Right atrium auricular region (tissue), 2 donors: ENCODE results near the gene UIMC1. TPM values are rescaled to one million over a fixed set of nuclear protein-coding genes. Genes with fewer than 3 reads are reported as not detected.

Experiments used
- DNase-seq: peaks from one replicate; pipeline ENCODE4 v3.0.0-alpha.2; 2019; ENCODE audit warnings: low spot score
- H3K27ac ChIP-seq, 2 donors: fragments of 200-600 bp; sonication (generic); 1 replicate in 1 of 2; 2 replicates in 1 of 2; pipeline ENCODE4 v1.5.1; 2016 to 2019
- H3K27me3 ChIP-seq, 2 donors: fragments of 200-600 bp; sonication (generic); one replicate each; pipeline versions ENCODE4 v1.5.1 to v1.6.0; 2017 to 2019
- H3K36me3 ChIP-seq: fragments of 200-600 bp; sonication (generic); one replicate; pipeline ENCODE4 v1.5.1; 2016
- H3K4me1 ChIP-seq, 2 donors: fragments of 200-600 bp; sonication (generic); one replicate each; pipeline versions ENCODE4 v1.5.1 to v1.6.0; 2017 to 2019
- H3K4me3 ChIP-seq, 2 donors: fragments of 200-600 bp; sonication (generic); 1 replicate in 1 of 2; 2 replicates in 1 of 2; pipeline ENCODE4 v1.5.1; 2017 to 2019; ENCODE audit warnings: mild to moderate bottlenecking in 1 of 2, moderate library complexity in 1 of 2
- H3K9me3 ChIP-seq, 2 donors: fragments of 200-600 bp; sonication (generic); one replicate each; pipeline ENCODE4 v1.5.1; 2019
- CTCF ChIP-seq, 2 donors: fragments of 200-600 bp; sonication (generic); IDR thresholded peaks; one replicate each; pipeline ENCODE4 v1.5.1; 2019; ENCODE audit warnings: antibody characterized with exemption in 2 of 2
- total RNA-seq, 2 donors: library from RNA; depleted of rRNA; stranded (reverse); fragments of >200 nt; gene quantifications; one replicate each; pipeline ENCODE4 v1.1.0, GENCODE V29; 2016

UIMC1 gene
- total RNA-seq, 2 donors from 2014 or later = 18.9 to 27.4 TPM

- TF ChIP-seq CTCF (IDR thresholded peaks at IDR 0.05) = no peak
- no peaks in the 10 kb centered on the region for H3K9me3 ChIP-seq
- no peak overlapping the region for H3K4me3 ChIP-seq
- DNase-seq = no peak
- no peaks in the 10 kb centered on the region for H3K36me3 ChIP-seq
- H3K4me1 ChIP-seq = no peaks in the 10 kb centered on the region
- no peaks in the 10 kb centered on the region for H3K27me3 ChIP-seq
- H3K27ac ChIP-seq = no peak overlapping the region
Observed at GRCh38 chr5:176865964-176866363, 140.6 kb downstream of the UIMC1 start.

- DNase-seq = no peak
- no peak for TF ChIP-seq CTCF (IDR thresholded peaks at IDR 0.05)
- no peaks in the 10 kb centered on the region for H3K27me3 ChIP-seq
Observed at GRCh38 chr5:176864755-176865154, 141.8 kb downstream of the UIMC1 start.

GRCh38 chr5:176863765-176864098 is 142.8 kb downstream of the UIMC1 start:
- no peak overlapping the region for H3K4me3 ChIP-seq
- no peaks in the 10 kb centered on the region for H3K36me3 ChIP-seq
- H3K27ac ChIP-seq = no peak overlapping the region
- no peaks in the 10 kb centered on the region for H3K27me3 ChIP-seq
- DNase-seq = no peak
- no peak for TF ChIP-seq CTCF (IDR thresholded peaks at IDR 0.05)
- H3K4me1 ChIP-seq = no peaks in the 10 kb centered on the region
- no peaks in the 10 kb centered on the region for H3K9me3 ChIP-seq

More at GRCh38 chr5:176864755-176865154, 141.8 kb downstream of the UIMC1 start:
- H3K27ac ChIP-seq = no peak overlapping the region
- H3K4me1 ChIP-seq = no peaks in the 10 kb centered on the region
- H3K36me3 ChIP-seq = no peaks in the 10 kb centered on the region
- no peak overlapping the region for H3K4me3 ChIP-seq
- no peaks in the 10 kb centered on the region for H3K9me3 ChIP-seq

- Histone ChIP-seq H3K27ac (no peak overlapping the region), H3K36me3 (no peaks in the 10 kb centered on the region), H3K4me3 (no peak overlapping the region), H3K27me3 (no peaks in the 10 kb centered on the region), H3K4me1 (no peaks in the 10 kb centered on the region), H3K9me3 (no peaks in the 10 kb centered on the region)
- no peak for DNase-seq
- TF ChIP-seq CTCF (IDR thresholded peaks at IDR 0.05) = no peak
Observed at GRCh38 chr5:176863041-176863764, 143.4 kb downstream of the UIMC1 start.

- Histone ChIP-seq H3K36me3 (no peaks in the 10 kb centered on the region), H3K27ac (no peak overlapping the region), H3K4me1 (no peaks in the 10 kb centered on the region), H3K27me3 (no peaks in the 10 kb centered on the region), H3K4me3 (no peak overlapping the region), H3K9me3 (no peaks in the 10 kb centered on the region)
- TF ChIP-seq CTCF (IDR thresholded peaks at IDR 0.05) = no peak
- no peak for DNase-seq
Observed at GRCh38 chr5:176862330-176862995, 144.1 kb downstream of the UIMC1 start.
